ENCODE measurements around the gene MANF.
"Not testable (repeated sequence)": the region's sequence is repeated elsewhere in the genome, so short reads cannot be mapped to it uniquely, and the experiment has no call there.

The MANF gene

DNA sequence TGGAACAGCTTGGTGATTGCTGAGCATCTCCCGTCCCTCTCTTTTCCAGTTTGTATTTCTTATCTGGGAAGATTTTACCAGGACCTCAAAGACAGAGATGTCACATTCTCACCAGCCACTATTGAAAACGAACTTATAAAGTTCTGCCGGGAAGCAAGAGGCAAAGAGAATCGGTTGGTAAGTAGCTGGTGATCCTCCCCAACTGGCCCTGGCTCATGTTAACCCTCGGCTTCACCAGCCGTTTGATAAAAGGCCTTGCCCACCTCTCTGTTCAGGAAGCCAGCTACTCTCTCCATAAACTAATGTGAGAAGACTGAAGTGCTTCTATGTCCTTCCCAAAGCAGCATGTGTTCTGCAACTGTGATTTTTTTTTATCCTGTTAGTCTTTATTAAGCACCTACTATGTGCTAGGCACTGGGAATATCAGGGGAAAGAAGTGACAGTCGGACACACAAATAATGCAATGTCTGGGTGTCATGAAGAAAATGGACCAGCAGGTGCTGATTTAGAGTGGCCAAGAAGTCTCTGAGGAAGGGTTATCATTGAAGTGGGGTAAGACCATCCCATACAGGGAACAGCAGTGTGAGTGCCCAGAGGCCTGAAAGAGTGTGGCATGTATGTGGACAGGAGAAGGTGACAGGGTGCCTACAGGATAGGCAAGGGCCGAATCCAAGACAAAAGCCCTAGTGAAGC is 1.2 kb downstream of the MANF start:
- H3K36me3 ChIP-seq (ENCODE audit: insufficient read depth): no peaks in the 10 kb centered on the region
- H3K27me3 ChIP-seq (ENCODE audit: insufficient read depth, low read depth): no peaks in the 10 kb centered on the region
- no peak overlapping the region for H2AFZ ChIP-seq (ENCODE audit: low read depth)
- H3K4me3 ChIP-seq (IDR thresholded peaks at IDR 0.05; ENCODE audit: insufficient read depth, low read depth, low read length): no peak overlapping the region
- H3K4me2 ChIP-seq: peak overlapping the region; percentile 76
- H3K79me2 ChIP-seq (ENCODE audit: insufficient read depth, low read depth): peaks cover 37% of the 10 kb centered on the region
- no peak overlapping the region for H3K27ac ChIP-seq
- peak overlapping the region; percentile 39; the same call in 1 of the 2 replicates for H3K9ac ChIP-seq
- peaks cover 38% of the 10 kb centered on the region for H3K4me1 ChIP-seq (ENCODE audit: low read depth, poor library complexity, severe bottlenecking)
- H4K20me1 ChIP-seq (ENCODE audit: insufficient read depth): no peaks in the 10 kb centered on the region
- TF ChIP-seq, protein P1, sequence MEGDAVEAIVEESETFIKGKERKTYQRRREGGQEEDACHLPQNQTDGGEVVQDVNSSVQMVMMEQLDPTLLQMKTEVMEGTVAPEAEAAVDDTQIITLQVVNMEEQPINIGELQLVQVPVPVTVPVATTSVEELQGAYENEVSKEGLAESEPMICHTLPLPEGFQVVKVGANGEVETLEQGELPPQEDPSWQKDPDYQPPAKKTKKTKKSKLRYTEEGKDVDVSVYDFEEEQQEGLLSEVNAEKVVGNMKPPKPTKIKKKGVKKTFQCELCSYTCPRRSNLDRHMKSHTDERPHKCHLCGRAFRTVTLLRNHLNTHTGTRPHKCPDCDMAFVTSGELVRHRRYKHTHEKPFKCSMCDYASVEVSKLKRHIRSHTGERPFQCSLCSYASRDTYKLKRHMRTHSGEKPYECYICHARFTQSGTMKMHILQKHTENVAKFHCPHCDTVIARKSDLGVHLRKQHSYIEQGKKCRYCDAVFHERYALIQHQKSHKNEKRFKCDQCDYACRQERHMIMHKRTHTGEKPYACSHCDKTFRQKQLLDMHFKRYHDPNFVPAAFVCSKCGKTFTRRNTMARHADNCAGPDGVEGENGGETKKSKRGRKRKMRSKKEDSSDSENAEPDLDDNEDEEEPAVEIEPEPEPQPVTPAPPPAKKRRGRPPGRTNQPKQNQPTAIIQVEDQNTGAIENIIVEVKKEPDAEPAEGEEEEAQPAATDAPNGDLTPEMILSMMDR (conservative IDR thresholded peaks at IDR 0.05; ENCODE audit: low read depth, low read length): no peak; the same call in 1 of the 2 replicates

DNA sequence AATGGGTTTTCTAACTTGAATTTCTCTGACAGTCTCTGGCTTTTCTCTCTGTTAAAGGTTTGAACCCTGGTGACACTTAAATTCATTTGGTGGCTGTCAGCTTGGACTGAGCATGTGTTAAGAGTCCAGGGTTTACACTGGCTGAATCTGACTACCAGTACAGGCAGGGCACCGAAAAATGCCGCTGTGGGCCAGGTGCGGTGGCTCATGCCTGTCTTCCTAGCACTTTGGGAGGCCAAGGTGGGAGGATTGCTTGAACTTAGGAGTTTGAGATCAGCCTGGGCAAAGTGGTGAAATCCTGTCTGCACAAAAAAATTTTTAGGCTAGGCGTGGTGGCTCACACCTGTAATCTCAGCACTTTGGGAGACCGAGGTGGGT is 1.8 kb downstream of the MANF start:
- Histone ChIP-seq H4K20me1 (ENCODE audit: insufficient read depth) (no peaks in the 10 kb centered on the region), H2AFZ (ENCODE audit: low read depth) (no peak overlapping the region), H3K9ac (no peak overlapping the region), H3K4me2 (peak overlapping the region; percentile 76), H3K27ac (no peak overlapping the region; the same call in 1 of the 2 replicates), H3K79me2 (ENCODE audit: insufficient read depth, low read depth) (peaks cover 40% of the 10 kb centered on the region), H3K4me1 (ENCODE audit: low read depth, poor library complexity, severe bottlenecking) (peaks cover 38% of the 10 kb centered on the region), H3K4me3 (IDR thresholded peaks at IDR 0.05; ENCODE audit: insufficient read depth, low read depth, low read length) (no peak overlapping the region), H3K27me3 (ENCODE audit: insufficient read depth, low read depth) (no peaks in the 10 kb centered on the region), H3K36me3 (ENCODE audit: insufficient read depth) (no peaks in the 10 kb centered on the region)
- TF ChIP-seq, protein P1 (conservative IDR thresholded peaks at IDR 0.05; ENCODE audit: low read depth, low read length): no peak

DNA sequence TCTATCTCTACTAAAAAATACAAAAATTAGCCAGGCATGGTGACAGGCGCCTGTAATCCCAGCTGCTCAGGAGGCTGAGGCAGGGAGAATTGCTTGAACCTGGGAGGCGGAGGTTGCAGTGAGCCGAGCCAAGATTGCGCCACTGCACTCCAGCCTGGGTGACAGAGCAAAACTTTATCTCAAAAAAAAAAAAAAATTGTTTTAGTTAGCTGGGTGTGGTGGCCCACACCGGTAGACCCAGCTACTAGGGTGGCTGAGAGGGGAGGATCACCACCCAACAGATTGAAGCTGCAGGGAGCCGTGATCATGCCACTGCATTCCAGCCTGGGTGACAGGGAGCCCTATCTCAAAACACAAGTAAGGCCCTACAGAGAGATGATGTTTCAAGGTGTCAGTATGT is 2.2 kb downstream of the MANF start:
- not testable (repeated sequence) for H3K9ac ChIP-seq; H3K27ac ChIP-seq; H2AFZ ChIP-seq (ENCODE audit: low read depth); H3K27me3 ChIP-seq (ENCODE audit: insufficient read depth, low read depth); H3K36me3 ChIP-seq (ENCODE audit: insufficient read depth); H3K4me3 ChIP-seq (IDR thresholded peaks at IDR 0.05; ENCODE audit: insufficient read depth, low read depth, low read length); H4K20me1 ChIP-seq (ENCODE audit: insufficient read depth)
- peaks cover 38% of the 10 kb centered on the region for H3K4me1 ChIP-seq (ENCODE audit: low read depth, poor library complexity, severe bottlenecking)
- H3K79me2 ChIP-seq (ENCODE audit: insufficient read depth, low read depth): peaks cover 44% of the 10 kb centered on the region
- H3K4me2 ChIP-seq: peak overlapping the region; percentile 76; the same call in 1 of the 2 replicates

DNA sequence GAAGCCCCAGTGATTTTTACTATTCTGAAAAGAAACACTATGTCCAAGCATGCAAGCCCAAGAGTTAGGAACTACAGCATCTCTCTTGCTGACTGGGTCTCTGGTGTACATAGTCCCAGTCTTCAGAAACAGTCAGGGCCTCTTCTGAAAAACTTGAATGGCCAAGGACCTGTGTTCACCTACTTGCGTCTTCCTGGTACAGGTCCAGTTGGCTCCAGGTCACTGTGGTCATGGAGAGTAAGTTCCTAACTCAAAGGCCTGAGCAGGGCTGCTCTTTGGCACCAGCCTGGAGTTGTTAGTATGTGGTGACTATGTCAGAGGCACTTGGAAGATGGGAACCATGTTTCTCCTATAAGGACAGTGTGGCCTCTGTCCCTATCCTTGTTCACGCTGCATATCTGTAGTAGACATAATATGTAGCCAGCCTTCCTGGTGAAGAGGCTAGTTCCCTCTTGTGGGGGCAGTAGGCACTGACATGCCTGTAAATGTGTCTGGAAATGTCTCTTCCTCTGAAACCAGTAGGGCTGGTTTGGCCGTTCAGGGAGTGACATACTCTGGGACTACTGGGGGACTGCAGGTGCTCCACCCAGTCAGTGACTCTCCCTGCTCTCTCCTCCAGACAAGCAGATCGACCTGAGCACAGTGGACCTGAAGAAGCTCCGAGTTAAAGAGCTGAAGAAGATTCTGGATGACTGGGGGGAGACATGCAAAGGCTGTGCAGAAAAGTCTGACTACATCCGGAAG is 3.4 kb downstream of the MANF start:
- TF ChIP-seq, protein P1 (conservative IDR thresholded peaks at IDR 0.05; ENCODE audit: low read depth, low read length): no peak
- Histone ChIP-seq H2AFZ (ENCODE audit: low read depth) (no peak overlapping the region), H3K27ac (no peak overlapping the region), H4K20me1 (ENCODE audit: insufficient read depth) (no peaks in the 10 kb centered on the region), H3K36me3 (ENCODE audit: insufficient read depth) (no peaks in the 10 kb centered on the region), H3K4me3 (IDR thresholded peaks at IDR 0.05; ENCODE audit: insufficient read depth, low read depth, low read length) (no peak overlapping the region), H3K79me2 (ENCODE audit: insufficient read depth, low read depth) (peaks cover 56% of the 10 kb centered on the region), H3K27me3 (ENCODE audit: insufficient read depth, low read depth) (no peaks in the 10 kb centered on the region), H3K4me2 (no peak overlapping the region), H3K4me1 (ENCODE audit: low read depth, poor library complexity, severe bottlenecking) (peaks cover 44% of the 10 kb centered on the region), H3K9ac (no peak overlapping the region)
